WTC11 (cell line): ENCODE results near the gene DOK1.

Experiments used
- ARID4B ChIP-seq: sonication (generic); formaldehyde crosslinking; IDR thresholded peaks from 2 replicates; pipeline ENCODE4 v1.8.0; 2023; ENCODE audit warnings: missing genetic modification reagents, mild to moderate bottlenecking, borderline replicate concordance
- ATF3 ChIP-seq: sonication (generic); formaldehyde crosslinking; conservative IDR thresholded peaks from 2 replicates; pipeline ENCODE4 v1.8.1; 2022; ENCODE audit warnings: mild to moderate bottlenecking, missing genetic modification reagents
- ATF6 ChIP-seq: sonication (generic); formaldehyde crosslinking; IDR thresholded peaks from 2 replicates; pipeline ENCODE4 v1.8.1; 2023; ENCODE audit warnings: mild to moderate bottlenecking, missing genetic modification reagents
- CBFB ChIP-seq: sonication (generic); formaldehyde crosslinking; IDR thresholded peaks from 2 replicates; pipeline ENCODE4 v1.8.1; 2022; ENCODE audit warnings: mild to moderate bottlenecking, low read depth, missing genetic modification reagents
- CREM ChIP-seq: sonication (generic); formaldehyde crosslinking; IDR thresholded peaks from 2 replicates; pipeline ENCODE4 v1.8.1; 2022; ENCODE audit warnings: mild to moderate bottlenecking, missing genetic modification reagents, moderate library complexity
- CTCF ChIP-seq: fragments of 200-600 bp; IDR thresholded peaks from 2 replicates; pipeline ENCODE4 v1.8.0; 2022; ENCODE audit warnings: antibody characterized with exemption
- ETV6 ChIP-seq: sonication (generic); formaldehyde crosslinking; IDR thresholded peaks from 2 replicates; pipeline ENCODE4 v1.8.1; 2022; ENCODE audit warnings: mild to moderate bottlenecking, missing genetic modification reagents
- NFYB ChIP-seq: sonication (generic); formaldehyde crosslinking; conservative IDR thresholded peaks from 2 replicates; pipeline ENCODE4 v1.8.0; 2022; ENCODE audit warnings: low read depth, missing genetic modification reagents
- NR2C2 ChIP-seq: sonication (generic); formaldehyde crosslinking; IDR thresholded peaks from 2 replicates; pipeline ENCODE4 v1.8.0; 2022; ENCODE audit warnings: mild to moderate bottlenecking, missing genetic modification reagents
- PRDM15 ChIP-seq: sonication (generic); formaldehyde crosslinking; IDR thresholded peaks from 2 replicates; pipeline ENCODE4 v1.8.0; 2022; ENCODE audit warnings: missing genetic modification reagents
- SOX15 ChIP-seq: fragments of 250-450 bp; sonication (Bioruptor Pico); IDR thresholded peaks from 2 replicates; pipeline ENCODE4 v1.9.0; 2021; ENCODE audit warnings: mild to moderate bottlenecking
- ZBTB43 ChIP-seq: sonication (generic); formaldehyde crosslinking; IDR thresholded peaks from 2 replicates; pipeline ENCODE4 v1.8.1; 2023; ENCODE audit warnings: mild to moderate bottlenecking, missing genetic modification reagents
- ZNF512 ChIP-seq: sonication (generic); formaldehyde crosslinking; IDR thresholded peaks from 2 replicates; pipeline ENCODE4 v1.8.1; 2022; ENCODE audit warnings: missing genetic modification reagents, borderline replicate concordance

- TF ChIP-seq CTCF (no peak), CREM (CRISPR knock-in tag) (no peak), ETV6 (CRISPR knock-in tag) (no peak), SOX15 (CRISPR knock-in tag) (no peak), ATF3 (CRISPR knock-in tag) (no peak), ZNF512 (CRISPR knock-in tag) (no peak), CBFB (CRISPR knock-in tag) (no peak), NFYB (CRISPR knock-in tag) (no peak), NR2C2 (CRISPR knock-in tag) (no peak), ARID4B (no peak), ZBTB43 (no peak), PRDM15 (no peak), ATF6 (CRISPR knock-in tag) (no peak)
Measured at GRCh38 chr2:74566754-74567085, 12.2 kb downstream of the DOK1 start.
